GM23338 (cell line): ENCODE data around the gene PIAS1. TPM values are rescaled to one million over a fixed set of nuclear protein-coding genes. Genes with fewer than 3 reads are reported as not detected.

Source experiments
- ATAC-seq: fragments of 200-7000 bp; cut with Tn5 transposase; 3 replicates; pipeline ENCODE4 v1.9.1; 2020
- DNase-seq: peaks from one replicate; pipeline ENCODE4 v3.0.0-alpha.2; 2015; ENCODE audit warnings: low spot score
- H2AFZ ChIP-seq: fragments of 200-600 bp; sonication (generic); 2 replicates; pipeline ENCODE4 v1.8.0; 2016; ENCODE audit warnings: antibody characterized with exemption, mild to moderate bottlenecking, moderate library complexity
- H3F3A ChIP-seq: fragments of 200-600 bp; sonication (generic); replicated peaks from 2 replicates; pipeline ENCODE4 v1.8.0; 2017; ENCODE audit warnings: antibody characterized with exemption, mixed run types, low read depth
- H3K27ac ChIP-seq: fragments of 200-600 bp; sonication (generic); 2 replicates; pipeline ENCODE4 v1.6.1; 2016; ENCODE audit warnings: low read depth
- H3K27me3 ChIP-seq: fragments of 200-600 bp; sonication (generic); 2 replicates; pipeline ENCODE4 v1.8.0; 2016; ENCODE audit warnings: mild to moderate bottlenecking, mixed run types, moderate library complexity; ENCODE audit not compliant: insufficient read depth
- H3K36me3 ChIP-seq: fragments of 200-600 bp; sonication (generic); 2 replicates; pipeline ENCODE4 v1.8.0; 2016; ENCODE audit warnings: mild to moderate bottlenecking; ENCODE audit not compliant: insufficient read depth
- H3K4me1 ChIP-seq: fragments of 200-600 bp; sonication (generic); 2 replicates; pipeline ENCODE4 v1.8.0; 2016; ENCODE audit warnings: mild to moderate bottlenecking, moderate library complexity; ENCODE audit not compliant: insufficient read depth
- H3K4me2 ChIP-seq: fragments of 200-600 bp; sonication (generic); 2 replicates; pipeline ENCODE4 v1.7.1; 2017; ENCODE audit warnings: mixed run types
- H3K4me3 ChIP-seq: fragments of 200-600 bp; sonication (generic); 2 replicates; pipeline ENCODE4 v1.6.1; 2016; ENCODE audit warnings: mixed run types
- H3K79me2 ChIP-seq: fragments of 200-600 bp; sonication (generic); replicated peaks from 2 replicates; pipeline ENCODE4 v1.8.0; 2017; ENCODE audit warnings: mild to moderate bottlenecking; ENCODE audit not compliant: insufficient read depth
- H3K9me2 ChIP-seq: fragments of 200-600 bp; sonication (generic); 2 replicates; pipeline ENCODE4 v1.8.0; 2017; ENCODE audit not compliant: insufficient read depth
- H4K20me1 ChIP-seq: fragments of 200-600 bp; sonication (generic); replicated peaks from 2 replicates; pipeline ENCODE4 v1.8.0; 2017; ENCODE audit warnings: mild to moderate bottlenecking; ENCODE audit not compliant: insufficient read depth
- H3K27ac Mint-ChIP-seq: 2 replicates; pipeline ENCODE4 v1.8.0; 2020; ENCODE audit warnings: inconsistent platforms, mild to moderate bottlenecking, moderate library complexity, mixed read lengths
- H3K27me3 Mint-ChIP-seq: 3 replicates; pipeline ENCODE4 v1.8.0; 2022; ENCODE audit warnings: low read depth, mild to moderate bottlenecking, moderate library complexity, mixed read lengths, inconsistent platforms; ENCODE audit not compliant: insufficient read depth, poor library complexity
- H3K36me3 Mint-ChIP-seq: 3 replicates; pipeline ENCODE4 v1.8.0; 2021; ENCODE audit warnings: low read depth, mild to moderate bottlenecking, inconsistent platforms, moderate library complexity, mixed read lengths
- H3K4me1 Mint-ChIP-seq: 3 replicates; pipeline ENCODE4 v1.8.0; 2020; ENCODE audit warnings: mild to moderate bottlenecking, inconsistent platforms, mixed read lengths
- H3K4me3 Mint-ChIP-seq: 3 replicates; pipeline ENCODE4 v1.8.0; 2021; ENCODE audit warnings: moderate library complexity, mild to moderate bottlenecking, inconsistent platforms, mixed read lengths
- H3K9me3 Mint-ChIP-seq: 3 replicates; pipeline ENCODE4 v1.8.0; 2020; ENCODE audit warnings: moderate library complexity, mild to moderate bottlenecking, inconsistent platforms, mixed read lengths
- ETS1 ChIP-seq: IDR thresholded peaks from 2 replicates; pipeline ENCODE4 v1.6.1; 2016; ENCODE audit warnings: antibody characterized with exemption
- EZH2 ChIP-seq: fragments of 200-600 bp; sonication (generic); IDR thresholded peaks from one replicate; pipeline ENCODE4 v1.8.0; 2017; ENCODE audit warnings: antibody characterized with exemption, mild to moderate bottlenecking, low read depth; ENCODE audit not compliant: unreplicated experiment
- EZH2phosphoT487 ChIP-seq: fragments of 200-600 bp; sonication (generic); IDR thresholded peaks from one replicate; pipeline ENCODE4 v1.8.1; 2018; ENCODE audit warnings: antibody characterized with exemption; ENCODE audit not compliant: unreplicated experiment
- JUNB ChIP-seq: IDR thresholded peaks from one replicate; pipeline ENCODE4 v1.6.1; 2016; ENCODE audit warnings: antibody characterized with exemption; ENCODE audit not compliant: unreplicated experiment
- POLR2AphosphoS5 ChIP-seq: IDR thresholded peaks from 2 replicates; pipeline ENCODE4 v1.6.1; 2016; ENCODE audit warnings: antibody characterized with exemption, low read depth
- REST ChIP-seq: IDR thresholded peaks from one replicate; pipeline ENCODE4 v1.6.1; 2018; ENCODE audit warnings: antibody characterized with exemption; ENCODE audit not compliant: unreplicated experiment
- STAT1 ChIP-seq: IDR thresholded peaks from one replicate; pipeline ENCODE4 v1.6.1; 2016; ENCODE audit warnings: antibody characterized with exemption; ENCODE audit not compliant: unreplicated experiment
- ZNF114 ChIP-seq: fragments of 250-450 bp; sonication (Bioruptor Pico); IDR thresholded peaks from 2 replicates; pipeline ENCODE4 v1.5.0; 2020; ENCODE audit warnings: mild to moderate bottlenecking, moderate library complexity
- ZNF331 ChIP-seq: fragments of 250-450 bp; sonication (Bioruptor Pico); IDR thresholded peaks from 2 replicates; pipeline ENCODE4 v1.5.0; 2020; ENCODE audit warnings: low read depth, mild to moderate bottlenecking, moderate library complexity
- ZNF462 ChIP-seq: fragments of 250-450 bp; sonication (Bioruptor Pico); IDR thresholded peaks from 2 replicates; pipeline ENCODE4 v1.5.0; 2020; ENCODE audit warnings: mild to moderate bottlenecking, moderate library complexity
- polyA plus RNA-seq: library from polyadenylated mRNA; unstranded; fragments of >200 nt; fragmentation: Nextera tagmentation; extraction: Ambion mirVana; gene quantifications from 2 replicates; pipeline ENCODE4 v1.2.1, GENCODE V29; 2016
- total RNA-seq: library from RNA; depleted of rRNA; stranded (reverse); fragments of >200 nt; shearing (Covaris generic); gene quantifications from 2 replicates; pipeline ENCODE4 v1.2.3, GENCODE V29; 2014

Gene PIAS1
- total and polyA plus RNA-seq, 2 experiments from 2014 or later = 30.7 to 32.1 TPM

GRCh38 chr15:68209272-68209671 is 155.2 kb downstream of the PIAS1 start (continued):
- TF ChIP-seq ZNF462 (CRISPR knock-in tag) (no peak), POLR2AphosphoS5 (no peak), STAT1 (no peak)

GRCh38 chr15:68209735-68210408 is 155.8 kb downstream of the PIAS1 start:
- Histone ChIP-seq H3K27ac (0 out of 2 replicates have a peak overlapping the region, but pooled peaks have one; percentile 59), H3K27me3 (no peaks in the 10 kb centered on the region), H3K4me1 (peaks cover 28% of the 10 kb centered on the region), H3K79me2 (peaks cover 23% of the 10 kb centered on the region), H3K9me2 (no peaks in the 10 kb centered on the region), H2AFZ (no peak overlapping the region), H3K4me3 (no peak overlapping the region), H4K20me1 (peaks cover 17% of the 10 kb centered on the region; the same call in 1 of the 2 replicates), H3K4me2 (no peak overlapping the region), H3K36me3 (no peaks in the 10 kb centered on the region), H3F3A (peaks cover 15% of the 10 kb centered on the region)
- Mint-ChIP-seq H3K9me3 (no peaks in the 10 kb centered on the region), H3K4me1 (peaks cover 52% of the 10 kb centered on the region), H3K27ac (peak overlapping the region; percentile 80; the same call in 1 of the 2 replicates), H3K4me3 (no peak overlapping the region; the same call in 2 of the 3 replicates), H3K36me3 (peaks cover 10% of the 10 kb centered on the region), H3K27me3 (peaks cover 27% of the 10 kb centered on the region)
- DNase-seq = no peak
- no peak for ATAC-seq
- TF ChIP-seq EZH2 (no peak), ZNF331 (CRISPR knock-in tag) (no peak), REST (no peak), ZNF114 (CRISPR knock-in tag) (no peak), EZH2phosphoT487 (no peak), ETS1 (no peak), JUNB (no peak)
